Testis (tissue), 2 donors: Measurements from ENCODE around the gene GLCCI1.

Experiments used
- POLR2A ChIP-seq: fragments of 450-650 bp; IDR thresholded peaks from one replicate; pipeline ENCODE4 v1.6.1; 2017; ENCODE audit warnings: antibody characterized with exemption, mild to moderate bottlenecking, moderate library complexity
- TF ChIP-seq, protein P1 (sequence below), 3 experiments: fragments of 450-650 bp in 2 of 3; fragments of 200-600 bp in 1 of 3; sonication (generic) in 1 of 3; IDR thresholded peaks; one replicate each; pipeline ENCODE4 v1.5.1; 2016 to 2019; ENCODE audit warnings: antibody characterized with exemption in 3 of 3, mild to moderate bottlenecking in 2 of 3, moderate library complexity in 1 of 3

DNA sequence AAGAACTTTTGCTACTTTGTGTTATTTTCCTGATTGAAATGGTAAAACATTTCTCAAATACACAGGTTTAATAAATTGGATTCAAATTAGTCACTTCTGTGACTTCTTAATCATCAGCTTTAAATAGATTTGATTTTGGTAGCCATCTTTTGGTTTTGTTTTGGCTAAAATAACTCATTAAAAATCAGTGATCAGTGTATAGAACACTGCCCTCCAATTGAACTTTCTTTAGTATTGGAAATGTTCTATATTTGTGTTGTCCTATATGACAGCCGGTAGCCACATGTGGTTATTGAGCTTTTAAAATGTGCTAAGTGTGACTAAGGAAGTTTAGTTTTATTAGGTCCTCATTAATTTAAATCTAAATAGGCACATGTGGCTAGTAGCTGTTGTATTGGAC lies 50.4 kb downstream of the GLCCI1 start:
- TF ChIP-seq POLR2A: no peak
- TF ChIP-seq, protein P1, sequence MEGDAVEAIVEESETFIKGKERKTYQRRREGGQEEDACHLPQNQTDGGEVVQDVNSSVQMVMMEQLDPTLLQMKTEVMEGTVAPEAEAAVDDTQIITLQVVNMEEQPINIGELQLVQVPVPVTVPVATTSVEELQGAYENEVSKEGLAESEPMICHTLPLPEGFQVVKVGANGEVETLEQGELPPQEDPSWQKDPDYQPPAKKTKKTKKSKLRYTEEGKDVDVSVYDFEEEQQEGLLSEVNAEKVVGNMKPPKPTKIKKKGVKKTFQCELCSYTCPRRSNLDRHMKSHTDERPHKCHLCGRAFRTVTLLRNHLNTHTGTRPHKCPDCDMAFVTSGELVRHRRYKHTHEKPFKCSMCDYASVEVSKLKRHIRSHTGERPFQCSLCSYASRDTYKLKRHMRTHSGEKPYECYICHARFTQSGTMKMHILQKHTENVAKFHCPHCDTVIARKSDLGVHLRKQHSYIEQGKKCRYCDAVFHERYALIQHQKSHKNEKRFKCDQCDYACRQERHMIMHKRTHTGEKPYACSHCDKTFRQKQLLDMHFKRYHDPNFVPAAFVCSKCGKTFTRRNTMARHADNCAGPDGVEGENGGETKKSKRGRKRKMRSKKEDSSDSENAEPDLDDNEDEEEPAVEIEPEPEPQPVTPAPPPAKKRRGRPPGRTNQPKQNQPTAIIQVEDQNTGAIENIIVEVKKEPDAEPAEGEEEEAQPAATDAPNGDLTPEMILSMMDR (IDR thresholded peaks at IDR 0.05): no peak
